Globus pallidus (tissue), 1 donor: ENCODE results near the gene IZUMO1.
"Not testable (repeated sequence)": the region's sequence is repeated elsewhere in the genome, so short reads cannot be mapped to it uniquely, and the experiment has no call there.

Source experiments
- DNase-seq: peaks from one replicate; pipeline ENCODE4 v3.0.0-alpha.2; 2015; ENCODE audit warnings: low spot score

IZUMO1 gene

DNA sequence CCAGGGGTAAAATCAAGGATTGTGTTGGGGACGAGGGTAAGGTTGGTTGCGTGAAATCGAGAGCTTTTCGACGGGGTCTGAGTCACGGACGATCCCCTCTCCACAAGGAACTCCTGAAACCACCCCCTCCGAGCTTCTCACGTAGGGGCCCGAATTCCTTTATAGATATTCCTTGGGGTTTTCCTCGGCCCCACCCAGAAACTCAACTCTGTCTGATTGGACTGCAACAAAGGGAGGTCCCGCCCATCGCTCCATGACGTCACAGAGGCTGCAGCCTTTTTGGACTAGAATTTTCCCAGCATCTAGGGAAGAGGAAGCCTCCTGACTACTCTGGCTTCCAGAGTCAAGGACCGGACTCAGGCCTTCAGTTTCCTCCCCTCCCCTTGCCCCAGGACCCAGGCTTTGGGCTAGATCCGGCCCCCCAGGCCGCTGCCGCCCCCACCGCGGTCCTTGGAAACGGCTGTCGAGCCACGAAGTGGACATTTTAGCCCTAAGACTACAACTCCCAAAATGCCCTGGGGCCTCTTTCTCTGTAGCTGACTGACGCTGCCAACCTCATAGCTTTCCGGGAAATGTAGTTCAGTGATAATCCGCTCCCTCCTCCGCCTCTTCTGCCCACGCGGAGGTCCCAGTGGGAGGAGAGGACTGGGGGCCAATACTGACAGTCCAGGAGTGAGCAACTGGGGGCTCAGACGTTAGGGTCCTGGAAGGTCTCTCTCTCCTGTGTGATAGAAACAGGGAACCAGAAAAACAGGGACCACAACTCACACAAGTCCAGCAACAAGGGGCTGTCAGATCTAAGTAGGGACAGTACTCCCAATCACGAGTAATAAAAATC, at the start of gene IZUMO1:
Gene IZUMO1, minus strand, starts transcription at position 172 of the 838 bp plus-strand sequence. CDS start 1,050 bp downstream, outside the sequence.
- DNase-seq, result peak; percentile 88

DNA sequence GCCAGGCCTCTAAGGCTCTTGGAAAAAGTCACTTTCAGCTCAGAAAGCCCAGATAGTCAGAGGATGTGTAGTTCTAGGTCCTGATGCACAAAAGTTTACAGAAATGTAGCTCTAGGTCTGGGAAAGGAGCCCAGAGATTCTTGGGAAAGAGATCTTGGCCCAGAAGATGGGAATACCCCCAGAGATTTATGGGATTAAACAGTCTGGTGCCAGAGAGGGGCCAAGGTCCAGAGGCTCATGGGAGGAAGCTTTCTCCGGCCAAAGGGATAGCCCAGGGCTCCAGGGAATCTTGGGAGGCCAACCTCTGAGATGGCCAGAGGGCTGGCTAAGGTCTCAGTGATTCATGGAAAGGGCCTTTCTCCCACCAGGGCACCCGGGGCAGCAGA, 49.0 kb upstream of the IZUMO1 start:
- no peak for DNase-seq

DNA sequence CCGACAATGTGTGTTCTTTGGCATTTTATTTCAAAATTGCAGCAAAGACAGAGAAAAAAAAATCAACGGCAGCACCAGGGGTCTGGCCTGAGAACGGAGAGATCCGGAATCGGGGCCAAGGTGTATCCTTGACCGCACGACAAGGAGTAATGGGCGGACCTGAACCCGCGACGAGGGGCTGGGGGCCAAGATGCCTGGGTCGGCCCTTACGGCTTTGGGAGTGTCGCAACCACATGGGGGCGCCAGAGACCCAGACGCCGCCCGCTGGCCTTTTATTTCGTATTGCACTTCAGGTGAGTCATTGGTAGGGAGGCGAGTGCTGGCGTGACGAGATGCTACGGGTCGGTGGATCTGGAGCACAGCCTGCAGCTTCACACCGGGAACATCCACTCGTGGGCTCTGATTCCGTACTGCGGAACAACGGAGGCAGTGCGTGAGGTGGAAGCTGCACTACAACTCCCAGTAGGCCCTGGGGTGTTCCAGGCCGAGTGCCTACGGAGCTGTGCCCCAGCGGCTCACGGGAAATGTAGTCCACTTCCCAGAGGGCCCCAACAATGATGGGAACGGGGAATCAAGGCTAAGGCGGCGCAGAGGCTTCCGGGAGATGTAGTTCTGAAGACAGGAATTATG, 48.5 kb upstream of the IZUMO1 start:
- DNase-seq, result peak; percentile 94

DNA sequence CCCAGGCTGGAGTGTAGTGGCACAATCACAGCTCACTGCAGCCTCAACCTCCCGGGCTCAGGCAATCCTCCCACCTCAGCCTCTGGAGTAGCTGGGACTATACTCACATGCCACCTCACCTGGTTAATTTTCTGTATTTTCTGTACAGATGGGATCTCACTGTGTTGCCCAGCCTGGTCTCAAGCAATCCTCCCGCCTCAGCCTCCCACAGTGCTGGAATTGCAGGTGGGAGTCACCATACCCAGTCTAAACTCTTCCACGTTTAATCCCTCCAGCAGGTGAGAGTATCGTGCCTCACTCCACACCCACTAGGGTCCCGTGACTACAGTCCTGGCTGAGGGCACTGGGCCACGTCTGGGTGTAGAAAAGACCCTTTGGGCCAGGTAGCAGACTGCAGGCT, 47.6 kb upstream of the IZUMO1 start:
- DNase-seq, result no peak

DNA sequence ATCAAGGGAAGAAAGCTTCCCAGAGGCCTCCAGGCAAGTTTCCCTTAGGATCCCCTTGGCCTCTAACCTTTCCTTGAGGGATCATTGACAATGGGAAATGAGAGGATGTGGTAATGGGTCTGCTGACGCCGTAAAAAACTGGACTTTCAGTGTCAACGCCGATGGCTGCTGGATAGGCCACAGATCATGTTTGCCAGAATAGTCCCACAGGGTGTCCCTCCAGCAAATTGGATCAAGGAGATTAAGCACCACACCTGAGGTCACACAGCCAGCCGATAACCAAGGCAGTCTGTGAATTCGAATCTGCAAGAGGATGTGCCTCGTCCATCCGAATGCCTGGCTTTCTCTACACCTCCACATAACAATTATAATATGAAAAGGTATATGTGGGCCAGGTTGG, 46.6 kb upstream of the IZUMO1 start:
- no peak for DNase-seq

DNA sequence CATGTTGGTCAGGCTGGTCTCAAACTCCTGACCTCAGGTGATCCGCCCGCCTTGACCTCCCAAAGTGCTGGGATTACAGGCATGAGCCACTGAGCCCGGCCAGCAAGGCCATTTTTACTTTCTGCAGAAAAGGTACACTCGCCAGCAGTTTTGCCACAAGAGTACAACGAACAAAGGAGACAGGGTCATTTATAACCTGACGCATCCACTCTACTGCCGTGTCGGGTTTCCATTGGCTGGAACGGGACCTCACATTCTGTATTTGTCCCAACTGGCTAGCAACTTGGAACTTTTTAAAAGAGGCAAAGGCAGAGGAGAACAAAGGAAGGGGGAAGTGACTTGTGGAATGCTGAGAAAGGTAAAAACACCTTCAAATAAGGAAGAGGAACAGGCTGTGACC, 40.6 kb upstream of the IZUMO1 start:
- not testable (repeated sequence) for DNase-seq

DNA sequence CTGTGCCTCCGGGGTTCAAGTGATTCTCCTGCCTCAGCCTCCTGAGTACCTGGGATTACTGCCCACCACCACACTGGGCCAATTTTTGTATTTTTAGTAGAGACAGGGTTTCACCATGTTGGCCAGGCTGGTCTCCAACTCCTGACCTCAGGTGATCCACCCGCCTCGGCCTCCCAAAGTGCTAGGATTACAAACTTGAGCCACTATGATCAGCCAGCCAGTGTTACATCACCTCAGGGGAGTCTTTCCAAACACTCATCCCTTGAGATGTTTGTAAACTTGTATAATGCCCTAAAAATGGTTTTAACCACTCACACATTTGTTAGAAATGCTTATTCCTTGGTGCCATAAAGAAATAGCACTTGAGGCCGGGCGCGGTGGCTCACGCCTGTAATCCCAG, 39.7 kb upstream of the IZUMO1 start:
- not testable (repeated sequence) for DNase-seq

DNA sequence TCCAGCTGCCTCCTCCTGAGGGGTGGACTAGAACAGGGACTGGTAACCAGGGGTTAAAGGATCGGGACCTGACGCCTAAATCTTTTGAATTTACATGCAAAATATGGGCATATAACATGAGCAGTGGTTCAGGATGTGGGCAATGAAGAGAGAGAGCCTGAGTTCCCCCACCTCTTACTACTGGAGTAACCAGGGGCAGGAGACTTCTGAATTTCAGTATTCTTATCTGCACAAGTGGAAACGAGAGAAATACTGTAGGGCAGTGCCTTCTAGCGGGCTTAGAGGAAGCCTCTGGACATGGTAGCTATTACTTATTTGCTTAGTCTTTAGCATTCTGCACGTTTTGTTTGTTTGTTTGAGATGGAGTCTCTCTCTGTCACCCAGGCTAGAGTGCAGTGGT, 37.8 kb upstream of the IZUMO1 start:
- DNase-seq, result no peak

DNA sequence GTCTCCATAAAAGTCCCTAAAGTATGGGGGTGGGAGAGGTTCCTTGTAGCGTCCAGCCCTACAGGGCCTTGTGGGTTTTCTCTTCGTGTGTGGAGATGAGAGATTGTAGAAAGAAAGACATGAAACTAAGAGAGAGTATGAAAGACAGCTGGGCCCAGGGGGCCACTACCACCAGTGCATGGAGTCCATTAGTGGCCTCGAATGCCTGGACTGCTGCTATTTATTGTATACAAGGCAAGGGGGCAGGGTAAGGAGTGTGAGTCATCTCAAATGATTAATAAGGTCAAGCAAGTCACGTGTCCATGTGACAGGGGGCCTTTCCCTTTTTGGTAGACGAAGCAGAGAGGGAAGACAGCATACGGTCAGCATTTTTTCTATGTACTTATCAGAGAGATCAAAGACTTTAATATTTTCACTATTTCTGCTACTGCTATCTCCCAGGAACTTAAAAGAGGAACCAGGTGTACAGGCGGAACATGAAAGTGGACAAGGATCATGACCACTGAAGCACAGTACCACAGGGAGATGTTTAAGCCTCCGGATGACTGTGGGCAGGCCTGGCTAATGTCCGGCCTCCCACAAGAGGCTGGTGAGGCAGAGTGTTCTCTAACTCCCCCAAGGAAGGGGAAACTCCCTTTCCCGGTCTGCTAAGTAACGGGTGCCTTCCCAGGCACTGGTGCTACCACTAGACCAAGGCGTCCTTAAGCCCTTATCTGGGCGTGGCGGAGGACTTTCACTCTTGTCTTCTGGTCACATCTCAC, 34.1 kb upstream of the IZUMO1 start:
- no peak for DNase-seq

DNA sequence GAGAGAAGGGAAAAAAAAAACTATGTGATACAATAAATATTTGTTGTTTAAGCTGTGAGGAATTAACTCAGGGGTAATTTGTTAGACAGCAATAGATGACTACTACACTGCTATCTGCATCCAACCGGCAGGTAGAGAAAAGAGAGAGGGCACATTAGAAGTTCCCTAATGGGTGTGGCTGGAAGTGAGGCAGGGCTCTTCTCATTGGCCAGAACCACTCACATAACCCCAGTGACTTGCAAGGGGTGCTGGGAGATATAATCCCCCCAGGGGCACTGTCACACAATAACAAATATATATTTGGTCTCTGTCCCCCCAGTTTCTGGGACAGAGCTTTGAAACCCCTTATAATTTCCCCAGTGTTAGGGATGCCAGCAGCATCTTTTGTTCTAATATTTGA, 32.9 kb upstream of the IZUMO1 start:
- DNase-seq, result no peak

DNA sequence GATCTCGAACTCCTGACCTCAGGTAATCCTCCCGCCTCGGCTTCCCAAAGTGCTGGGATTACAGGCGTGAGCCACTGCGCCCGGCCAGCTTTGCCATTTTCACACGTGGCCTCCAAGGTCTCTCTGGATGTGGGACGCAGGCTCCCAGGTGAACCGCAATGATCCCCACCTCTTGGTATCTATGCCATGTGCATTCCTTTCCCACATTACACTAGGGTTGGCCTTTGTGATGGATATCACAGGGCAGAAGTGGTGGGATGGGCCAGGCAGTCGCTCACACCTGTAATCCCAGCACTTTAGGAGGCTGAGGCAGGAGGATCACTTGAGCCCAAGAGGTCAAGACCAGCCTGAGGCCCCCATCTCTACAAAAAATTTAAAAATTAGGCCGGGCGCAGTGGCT, 31.0 kb upstream of the IZUMO1 start:
- no peak for DNase-seq

DNA sequence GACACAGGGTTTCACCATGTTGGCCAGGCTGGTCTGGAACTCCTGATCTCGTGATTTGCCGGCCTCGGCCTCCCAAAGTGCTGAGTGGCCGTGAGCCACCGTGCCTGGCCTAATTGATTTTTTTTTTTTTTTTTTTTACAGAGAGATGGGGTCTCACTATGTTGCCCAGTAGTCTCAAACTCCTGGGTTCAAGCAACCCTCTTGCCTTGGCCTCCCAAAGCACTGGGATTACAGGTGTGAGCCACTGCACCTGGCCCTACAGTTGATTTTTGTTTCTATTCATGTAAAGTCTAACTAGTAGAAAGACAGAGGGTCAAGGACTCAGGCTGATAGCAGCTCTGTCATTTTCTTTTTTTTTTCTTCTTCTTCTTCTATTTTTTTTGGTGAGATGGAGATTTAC, 30.4 kb upstream of the IZUMO1 start:
- DNase-seq, result no peak

DNA sequence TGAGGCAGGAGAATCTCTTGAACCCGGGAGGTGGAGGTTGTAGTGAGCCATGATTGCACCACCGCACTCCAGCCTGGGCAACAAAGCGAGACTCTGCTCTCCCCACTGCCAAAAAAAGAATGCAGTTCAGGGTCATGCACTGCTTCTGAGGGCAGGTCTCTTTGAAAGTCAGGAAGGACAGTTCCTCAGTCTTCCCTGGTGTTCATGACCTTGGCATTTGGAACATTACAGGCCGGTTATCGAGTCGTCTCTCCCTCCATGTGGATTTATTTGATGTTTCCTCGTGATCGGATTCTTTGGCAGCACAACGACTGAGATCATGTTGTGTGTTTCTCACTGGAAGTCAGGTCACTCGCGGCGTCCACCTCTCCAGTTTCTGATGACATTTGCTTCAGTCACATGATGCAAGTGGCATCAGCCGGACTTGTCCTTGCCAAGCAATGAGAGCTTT, 25.8 kb upstream of the IZUMO1 start:
- DNase-seq, result no peak

DNA sequence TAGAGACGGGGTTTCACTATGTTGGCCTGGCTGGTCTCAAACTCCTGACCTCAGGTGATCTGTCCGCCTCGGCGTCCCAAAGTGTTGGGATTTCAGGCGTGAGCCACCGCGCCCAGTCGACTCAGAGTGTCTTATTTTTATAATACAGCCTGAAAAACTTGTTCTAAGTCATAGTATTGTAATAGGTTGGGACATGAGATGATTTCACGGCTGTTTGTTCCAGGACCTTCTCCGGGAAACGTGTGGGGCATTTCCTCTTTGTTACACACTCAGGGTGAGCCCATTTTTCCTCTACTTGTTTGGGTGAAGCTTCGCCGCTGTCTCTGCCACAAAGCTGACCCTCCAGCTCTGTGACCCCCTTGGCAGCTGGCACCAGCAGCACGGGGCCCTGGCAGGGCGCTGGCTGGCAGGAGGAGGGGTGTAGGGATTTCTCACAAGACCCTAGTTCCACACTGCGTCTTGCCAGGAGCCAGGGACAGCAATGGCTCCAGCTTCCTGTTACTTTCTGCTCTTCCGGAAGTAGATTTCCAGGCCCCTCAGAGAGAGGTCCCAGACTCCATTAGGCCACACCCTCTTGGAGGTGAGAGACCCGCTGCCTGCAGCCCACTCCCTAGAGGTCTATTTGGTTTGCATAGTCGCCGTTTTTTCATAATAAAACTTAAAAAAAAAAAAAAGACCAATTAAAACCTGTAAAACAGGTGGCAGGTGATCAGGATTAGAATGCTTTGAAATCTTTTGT, 24.2 kb upstream of the IZUMO1 start:
- DNase-seq, result no peak

DNA sequence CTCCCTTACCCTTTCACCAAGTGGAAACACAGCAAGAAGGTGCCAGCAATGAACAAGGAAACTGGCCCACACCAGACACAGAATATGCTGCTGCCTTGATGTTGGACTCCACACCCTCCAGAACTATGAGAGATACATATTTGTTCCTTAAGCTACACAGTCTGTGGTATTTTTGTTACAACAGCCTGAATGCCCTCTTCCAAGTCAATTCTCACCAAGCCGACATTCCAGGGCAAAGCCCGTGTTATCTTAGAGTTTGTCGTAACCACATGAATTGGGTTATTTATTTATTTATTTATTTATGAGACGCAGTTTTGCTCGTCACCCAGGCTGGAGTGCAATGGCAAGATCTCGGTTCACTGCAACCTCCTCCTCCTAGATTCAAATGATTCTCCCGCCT, 23.6 kb upstream of the IZUMO1 start:
- DNase-seq, result no peak

DNA sequence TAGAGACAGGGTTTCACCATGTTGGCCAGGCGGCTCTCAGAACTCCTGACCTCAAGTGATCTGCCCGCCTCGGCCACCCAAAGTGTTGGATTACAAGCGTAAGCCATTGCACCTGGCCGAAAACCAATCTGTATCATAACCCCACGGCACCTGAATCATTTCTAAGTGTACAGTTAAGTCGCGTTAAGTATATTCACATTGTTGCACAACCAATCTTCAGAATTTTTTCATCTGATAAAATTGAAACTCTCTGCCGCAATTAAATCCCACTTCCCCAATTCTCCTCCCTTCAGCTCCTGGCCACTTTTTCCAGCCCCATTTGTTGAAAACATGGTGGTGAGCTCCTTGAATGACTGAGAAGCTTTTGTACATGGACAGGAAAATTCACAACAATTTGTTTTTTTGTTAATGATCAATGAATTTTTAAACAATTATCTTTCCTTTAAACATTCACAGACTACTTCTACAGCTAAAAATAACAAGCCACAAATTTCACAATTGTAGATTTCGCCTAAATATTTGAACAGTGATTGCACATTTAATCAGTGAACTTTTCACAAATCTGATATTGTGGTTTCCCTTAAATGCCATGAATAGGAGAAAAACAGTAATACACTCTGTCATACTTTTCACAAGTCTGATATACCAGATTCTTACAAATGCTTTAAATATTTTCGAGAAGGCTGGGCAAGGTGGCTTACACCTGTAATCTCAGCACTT, 22.4 kb upstream of the IZUMO1 start:
- DNase-seq, result no peak

DNA sequence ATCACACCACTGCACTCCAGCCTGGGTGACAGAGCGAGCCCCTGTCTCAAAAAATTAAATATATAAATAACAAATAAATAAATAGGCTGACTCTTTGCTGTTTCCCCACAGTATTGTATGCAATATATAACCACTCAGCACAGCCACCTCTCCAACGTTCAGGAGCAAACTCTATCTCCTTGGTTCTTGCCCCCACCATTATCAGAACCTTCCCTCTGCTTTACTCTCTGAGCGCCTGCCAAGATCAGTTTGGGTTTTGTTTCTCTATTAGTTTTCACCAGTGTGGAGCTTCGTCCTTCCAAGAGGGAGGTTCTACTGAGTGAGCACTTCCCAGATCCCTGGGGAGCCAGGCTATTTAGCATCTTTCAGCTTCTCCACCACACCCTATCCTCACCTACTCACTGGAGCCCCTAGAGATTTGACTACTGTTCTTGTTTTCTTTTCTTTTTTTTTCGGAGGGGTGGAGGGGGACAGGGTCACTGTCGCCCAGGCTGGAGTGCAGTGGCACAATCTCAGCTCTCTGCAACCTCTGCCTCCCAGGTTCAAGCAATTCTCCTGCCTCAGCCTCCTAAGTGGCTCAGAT, 21.6 kb upstream of the IZUMO1 start:
- DNase-seq, result not testable (repeated sequence)

DNA sequence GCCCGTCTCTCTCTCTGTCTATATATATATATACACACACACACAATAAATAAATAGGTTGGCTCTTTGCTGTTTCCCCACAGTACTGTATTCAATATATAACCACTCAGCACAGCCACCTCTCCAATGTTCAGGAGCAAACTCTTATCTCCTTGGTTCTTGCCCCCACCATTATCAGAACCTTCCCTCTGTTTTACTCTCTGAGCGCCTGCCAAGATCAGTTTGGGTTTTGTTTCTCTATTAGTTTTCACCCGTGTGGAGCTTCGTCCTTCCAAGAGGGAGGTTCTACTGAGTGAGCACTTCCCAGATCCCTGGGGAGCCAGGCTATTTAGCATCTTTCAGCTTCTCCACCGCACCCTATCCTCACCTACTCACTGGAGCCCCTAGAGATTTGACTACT, 19.1 kb upstream of the IZUMO1 start:
- not testable (repeated sequence) for DNase-seq

DNA sequence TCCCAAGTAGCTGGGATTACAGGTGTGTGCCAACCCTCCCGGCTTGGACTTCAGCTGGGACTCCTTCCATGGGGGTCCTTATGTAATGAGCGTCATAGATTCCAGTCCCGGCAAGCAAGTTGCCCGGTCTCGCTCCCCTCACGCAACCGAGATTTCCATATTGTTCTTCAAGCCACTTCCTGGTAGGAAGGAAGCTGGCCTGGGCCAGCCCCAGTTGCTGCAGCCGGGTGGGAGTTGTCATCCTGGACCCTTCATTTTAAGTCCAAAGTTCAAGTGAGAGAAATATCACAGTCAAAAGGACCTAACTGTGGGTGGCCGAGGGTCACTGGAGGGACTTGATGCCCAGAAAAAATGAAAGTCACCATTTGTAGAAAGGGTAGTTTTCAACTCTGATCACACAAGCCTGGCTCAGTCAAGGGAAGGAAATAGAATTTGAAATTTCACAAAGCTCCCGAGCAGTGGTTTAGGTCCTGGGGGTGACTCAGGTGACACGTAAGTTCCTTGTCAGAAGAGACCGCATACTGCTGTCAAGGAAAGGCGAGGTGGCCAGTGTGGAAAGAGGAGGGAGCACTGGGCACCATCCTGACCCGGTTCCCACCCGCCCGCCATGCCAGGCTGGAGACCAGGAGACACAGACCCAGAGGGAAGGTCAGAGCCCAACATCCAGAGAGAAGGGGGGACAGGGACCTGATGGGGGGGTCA, 13.9 kb upstream of the IZUMO1 start:
- no peak for DNase-seq

DNA sequence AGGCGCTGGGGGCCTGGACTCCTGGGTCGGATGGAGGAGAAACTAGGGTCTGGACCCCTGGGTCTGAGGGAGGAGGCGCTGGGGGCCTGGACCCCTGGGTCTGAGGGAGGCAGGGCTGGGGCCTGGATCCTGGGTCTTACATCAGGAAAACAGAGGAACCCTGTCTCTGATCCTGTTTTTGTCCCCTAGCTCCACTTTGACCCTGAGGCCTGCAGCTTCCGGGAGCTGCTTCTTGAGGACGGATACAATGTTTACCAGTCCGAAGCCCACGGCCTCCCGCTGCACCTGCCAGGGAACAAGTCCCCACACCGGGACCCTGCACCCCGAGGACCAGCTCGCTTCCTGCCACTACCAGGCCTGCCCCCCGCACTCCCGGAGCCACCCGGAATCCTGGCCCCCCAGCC, 11.0 kb upstream of the IZUMO1 start:
- no peak for DNase-seq
